ENCODE results near the gene RNF150.

GRCh38 chr4:141066690-141067089, 66.6 kb downstream of the RNF150 start:
- TF ChIP-seq CTCF (IDR thresholded peaks at IDR 0.05) (no peak), EP300 (IDR thresholded peaks at IDR 0.05) (no peak), POLR2A (IDR thresholded peaks at IDR 0.05) (no peak)

Data from tibial nerve (tissue), 4 donors.